Measurements from ENCODE around the gene HRAS. TPM values are rescaled to one million over a fixed set of nuclear protein-coding genes. Genes with fewer than 3 reads are reported as not detected.
"Not testable (repeated sequence)": the region's sequence is repeated elsewhere in the genome, so short reads cannot be mapped to it uniquely, and the experiment has no call there.

The HRAS gene
- polyA plus RNA-seq (2013, experiment 1 of 2; ENCODE audit: insufficient read length): 64.8 TPM
- polyA plus RNA-seq (2013, experiment 2 of 2; ENCODE audit: insufficient read length): 78.6 TPM

- DNase-seq: peak; percentile 94
Measured at GRCh38 chr11:535519-536454, at the start of gene HRAS. TSS of gene HRAS (minus strand) at chr11:535576.

- DNase-seq: no peak
Measured at GRCh38 chr11:584287-584686, 48.9 kb upstream of the HRAS start.

- DNase-seq: no peak
Measured at GRCh38 chr11:581752-582151, 46.4 kb upstream of the HRAS start.

- no peak for DNase-seq
Measured at GRCh38 chr11:581342-581741, 46.0 kb upstream of the HRAS start.

GRCh38 chr11:579830-580601 is 44.6 kb upstream of the HRAS start:
- DNase-seq: no peak

GRCh38 chr11:578276-579035 is 43.1 kb upstream of the HRAS start:
- no peak for DNase-seq

- DNase-seq: no peak
Measured at GRCh38 chr11:577611-577894, 42.2 kb upstream of the HRAS start.

- no peak for DNase-seq
Measured at GRCh38 chr11:576811-577610, 41.6 kb upstream of the HRAS start.

- DNase-seq: peak; percentile 94
Measured at GRCh38 chr11:575996-576768, 40.8 kb upstream of the HRAS start, which contains the start of gene PHRF1. TSS of gene PHRF1 (plus strand) at chr11:576470. CDS start at chr11:581513, 5,043 bp downstream.

- no peak for DNase-seq
Measured at GRCh38 chr11:575313-575995, 40.1 kb upstream of the HRAS start.

- DNase-seq: no peak
Measured at GRCh38 chr11:574632-575312, 39.4 kb upstream of the HRAS start.

- DNase-seq: not testable (repeated sequence)
Measured at GRCh38 chr11:574031-574570, 38.7 kb upstream of the HRAS start.

GRCh38 chr11:573146-573759 is 37.9 kb upstream of the HRAS start:
- DNase-seq: no peak

GRCh38 chr11:571802-572185 is 36.4 kb upstream of the HRAS start:
- no peak for DNase-seq

GRCh38 chr11:569158-569885 is 33.9 kb upstream of the HRAS start:
- no peak for DNase-seq

GRCh38 chr11:568306-569157 is 33.2 kb upstream of the HRAS start:
- peak; percentile 95 for DNase-seq

GRCh38 chr11:567629-568292 is 32.4 kb upstream of the HRAS start:
- no peak for DNase-seq
